Keratinocyte (primary cell): ENCODE results near the gene HMCN2. TPM values are rescaled to one million over a fixed set of nuclear protein-coding genes. Genes with fewer than 3 reads are reported as not detected.

ENCODE experiments used
- DNase-seq: peaks from one replicate; pipeline ENCODE4 v3.0.0-alpha.2; 2011; ENCODE audit warnings: low read depth, missing footprints, low spot score
- FAIRE-seq: peaks from 2 replicates; lab custom pipeline; 2011; peaks lifted over from hg19 to GRCh38; lab: Jason Lieb, UNC
- H2AFZ ChIP-seq: 2 replicates; pipeline ENCODE4 v1.6.0; 2012; ENCODE audit warnings: low read length, control low read depth, inconsistent platforms; ENCODE audit not compliant: control insufficient read depth
- H3K27ac ChIP-seq: 2 replicates; pipeline ENCODE4 v1.5.1; 2011; ENCODE audit warnings: low read length; ENCODE audit not compliant: control insufficient read depth, insufficient read depth
- H3K27me3 ChIP-seq: 3 replicates; pipeline ENCODE4 v1.6.0; 2011; ENCODE audit warnings: low read length; ENCODE audit not compliant: control insufficient read depth, insufficient read depth; ENCODE audit errors: extremely low read depth
- H3K36me3 ChIP-seq, 2 experiments: 2 replicates in 1 of 2; 3 replicates in 1 of 2; pipeline ENCODE4 v1.5.1; 2011; ENCODE audit warnings: low read length in 2 of 2, mild to moderate bottlenecking in 1 of 2; ENCODE audit not compliant: control insufficient read depth in 2 of 2, insufficient read depth in 2 of 2; ENCODE audit errors: extremely low read depth in 1 of 2
- H3K4me1 ChIP-seq: 3 replicates; pipeline ENCODE4 v1.5.1; 2011; ENCODE audit warnings: low read length; ENCODE audit not compliant: control insufficient read depth, insufficient read depth; ENCODE audit errors: extremely low read depth
- H3K4me2 ChIP-seq: 3 replicates; pipeline ENCODE4 v1.6.0; 2011; ENCODE audit warnings: low read depth, low read length; ENCODE audit not compliant: control insufficient read depth, insufficient read depth; ENCODE audit errors: extremely low read depth
- H3K4me3 ChIP-seq, 3 experiments: fragments of 200-600 bp in 1 of 3; sonication (generic) in 1 of 3; 2 replicates in 2 of 3; 3 replicates in 1 of 3; pipeline ENCODE4 v1.5.1; 2011 to 2016; ENCODE audit warnings: low read length in 3 of 3, mild to moderate bottlenecking in 3 of 3, control low read depth in 2 of 3, inconsistent platforms in 1 of 3, low read depth in 1 of 3, mixed read lengths in 1 of 3, mixed run types in 1 of 3, moderate library complexity in 1 of 3; ENCODE audit not compliant: control insufficient read depth in 2 of 3, insufficient read depth in 2 of 3; ENCODE audit errors: extremely low read depth in 1 of 3
- H3K79me2 ChIP-seq: 2 replicates; pipeline ENCODE4 v1.6.0; 2012; ENCODE audit warnings: low read length; ENCODE audit not compliant: control insufficient read depth, insufficient read depth
- H3K9ac ChIP-seq: 3 replicates; pipeline ENCODE4 v1.6.0; 2011; ENCODE audit warnings: low read length; ENCODE audit not compliant: control insufficient read depth, insufficient read depth; ENCODE audit errors: extremely low read depth
- H3K9me1 ChIP-seq: 3 replicates; pipeline ENCODE4 v1.6.0; 2011; ENCODE audit warnings: low read length; ENCODE audit not compliant: control insufficient read depth, insufficient read depth; ENCODE audit errors: extremely low read depth
- H3K9me3 ChIP-seq: 2 replicates; pipeline ENCODE4 v1.5.1; 2012; ENCODE audit warnings: low read depth, low read length; ENCODE audit not compliant: control insufficient read depth
- H4K20me1 ChIP-seq: 3 replicates; pipeline ENCODE4 v1.6.0; 2011; ENCODE audit warnings: low read length; ENCODE audit not compliant: control insufficient read depth, insufficient read depth; ENCODE audit errors: extremely low read depth
- CTCF ChIP-seq, 3 experiments: IDR thresholded peaks in 1 of 3; conservative IDR thresholded peaks in 1 of 3; optimal IDR thresholded peaks in 1 of 3; 2 replicates in 2 of 3; 3 replicates in 1 of 3; pipeline versions ENCODE3 to v1.5.1; 2011; ENCODE audit warnings: low read length in 3 of 3, mild to moderate bottlenecking in 3 of 3, moderate library complexity in 2 of 3, control low read depth in 1 of 3, inconsistent platforms in 1 of 3; ENCODE audit not compliant: insufficient read depth in 2 of 3; ENCODE audit errors: extremely low read depth in 1 of 3
- EZH2 ChIP-seq: IDR thresholded peaks from one replicate; pipeline ENCODE4 v1.6.1; 2012; ENCODE audit warnings: inconsistent platforms, mild to moderate bottlenecking, low read length, moderate library complexity
- dilution Hi-C: fragments of 300-500 bp; cut with MboI; formaldehyde crosslinking; loops from one replicate; pipeline ENCODE4 v1.7.0; 2020; ENCODE audit warnings: low sequenced_read_pairs; ENCODE audit not compliant: extremely low pct_ligation_motif_present
- polyA plus RNA-seq, 5 experiments: library from polyadenylated mRNA; depleted of rRNA in 3 of 5; stranded (reverse) in 3 of 5; stranded (forward) in 1 of 5; unstranded in 1 of 5; fragments of >200 nt; gene quantifications; 1 replicate in 1 of 5; 2 replicates in 3 of 5; 3 replicates in 1 of 5; pipeline versions ENCODE4 v1.2.1 to v1.2.3, GENCODE V29; 2011 to 2012; ENCODE audit warnings: missing spikeins in 2 of 5, low read depth in 1 of 5, low replicate concordance in 1 of 5

HMCN2 gene
- polyA plus RNA-seq, 1 donor (not counting 4 experiments of a cell fraction or from before 2014, with no cell fraction given), result not detected

GRCh38 chr9:130474106-130474505, 208.5 kb downstream of the HMCN2 start:
- Histone ChIP-seq H2AFZ (no peak overlapping the region), H3K27ac (no peak overlapping the region), H3K4me3 (no peak overlapping the region), H3K9me1 (no peaks in the 10 kb centered on the region), H3K27me3 (peaks cover under 1% of the 10 kb centered on the region), H3K79me2 (no peaks in the 10 kb centered on the region), H3K4me1 (no peaks in the 10 kb centered on the region), H4K20me1 (no peaks in the 10 kb centered on the region), H3K9ac (no peak overlapping the region), H3K4me2 (no peak overlapping the region), H3K9me3 (no peaks in the 10 kb centered on the region), H3K36me3 (no peaks in the 10 kb centered on the region)
- no peak for TF ChIP-seq EZH2
- no peak for DNase-seq
- FAIRE-seq, result no peak
- dilution Hi-C loops, result no loop called here

GRCh38 chr9:130476151-130476730, 210.7 kb downstream of the HMCN2 start:
- Histone ChIP-seq H4K20me1 (no peaks in the 10 kb centered on the region), H3K4me3 (no peak overlapping the region), H3K27ac (no peak overlapping the region), H3K27me3 (no peaks in the 10 kb centered on the region), H3K9me3 (no peaks in the 10 kb centered on the region), H3K36me3 (no peaks in the 10 kb centered on the region), H3K4me1 (no peaks in the 10 kb centered on the region), H3K9ac (no peak overlapping the region), H3K79me2 (no peaks in the 10 kb centered on the region), H2AFZ (no peak overlapping the region), H3K9me1 (no peaks in the 10 kb centered on the region), H3K4me2 (no peak overlapping the region)
- dilution Hi-C loops, result no loop called here
- no peak for DNase-seq
- no peak for FAIRE-seq
- no peak for TF ChIP-seq CTCF (optimal IDR thresholded peaks at IDR 0.05 in 1 of 3, IDR thresholded peaks at IDR 0.05 in 1 of 3, conservative IDR thresholded peaks at IDR 0.05 in 1 of 3; ENCODE audit: extremely low read depth in 1 of 3, insufficient read depth in 2 of 3, low read length in 3 of 3)
- no peak for TF ChIP-seq EZH2

GRCh38 chr9:130477564-130477963, 212.0 kb downstream of the HMCN2 start:
- no peaks in the 10 kb centered on the region for H3K79me2 ChIP-seq
- no peak overlapping the region for H3K4me2 ChIP-seq
- H4K20me1 ChIP-seq, result no peaks in the 10 kb centered on the region
- TF ChIP-seq CTCF (optimal IDR thresholded peaks at IDR 0.05 in 1 of 3, IDR thresholded peaks at IDR 0.05 in 1 of 3, conservative IDR thresholded peaks at IDR 0.05 in 1 of 3; ENCODE audit: extremely low read depth in 1 of 3, insufficient read depth in 2 of 3, low read length in 3 of 3), result no peak
- TF ChIP-seq EZH2, result no peak
- FAIRE-seq (no peak), DNase-seq (no peak)
- no peak overlapping the region for H2AFZ ChIP-seq
- dilution Hi-C loops, result no loop called here
- no peaks in the 10 kb centered on the region for H3K9me1 ChIP-seq
- H3K36me3 ChIP-seq, result no peaks in the 10 kb centered on the region
- no peaks in the 10 kb centered on the region for H3K9me3 ChIP-seq
- H3K4me3 ChIP-seq, result no peak overlapping the region
- no peak overlapping the region for H3K27ac ChIP-seq
- H3K4me1 ChIP-seq, result no peaks in the 10 kb centered on the region
- H3K27me3 ChIP-seq, result no peaks in the 10 kb centered on the region
- no peak overlapping the region for H3K9ac ChIP-seq
